HT-29 (cell line): ENCODE measurements around the gene FBN1. TPM values are rescaled to one million over a fixed set of nuclear protein-coding genes. Genes with fewer than 3 reads are reported as not detected.

Experiments
- DNase-seq: peaks from one replicate; pipeline ENCODE4 v3.0.0-alpha.2; 2015; ENCODE audit warnings: low spot score
- total RNA-seq: library from RNA; depleted of rRNA; stranded (reverse); fragments of >200 nt; shearing (Covaris generic); gene quantifications from 2 replicates; pipeline ENCODE4 v1.2.3, GENCODE V29; 2014

The FBN1 gene
- total RNA-seq, 1 experiment from 2014 or later, result 0.61 TPM

GRCh38 chr15:48623456-48623855 lies 22.1 kb downstream of the FBN1 start:
- no peak for DNase-seq

GRCh38 chr15:48622237-48622636 lies 23.3 kb downstream of the FBN1 start:
- no peak for DNase-seq

GRCh38 chr15:48619446-48619845 lies 26.1 kb downstream of the FBN1 start:
- no peak for DNase-seq

GRCh38 chr15:48617619-48618018 lies 27.9 kb downstream of the FBN1 start:
- DNase-seq, result no peak

GRCh38 chr15:48616216-48616615 lies 29.3 kb downstream of the FBN1 start:
- DNase-seq, result no peak

GRCh38 chr15:48614051-48614450 lies 31.5 kb downstream of the FBN1 start:
- no peak for DNase-seq

GRCh38 chr15:48609486-48609885 lies 36.0 kb downstream of the FBN1 start:
- no peak for DNase-seq

- no peak for DNase-seq
These were observed 37.7 kb downstream of the FBN1 start for GRCh38 chr15:48607846-48608245.

- no peak for DNase-seq
These were observed 40.9 kb downstream of the FBN1 start for GRCh38 chr15:48604567-48604966.

- DNase-seq, result no peak
These were observed 41.6 kb downstream of the FBN1 start for GRCh38 chr15:48603922-48604321.

- no peak for DNase-seq
These were observed 42.4 kb downstream of the FBN1 start for GRCh38 chr15:48603123-48603500.

GRCh38 chr15:48602358-48603122 lies 43.0 kb downstream of the FBN1 start:
- DNase-seq, result no peak

GRCh38 chr15:48601095-48601494 lies 44.4 kb downstream of the FBN1 start:
- DNase-seq, result no peak

GRCh38 chr15:48596841-48597240 lies 48.7 kb downstream of the FBN1 start:
- DNase-seq, result no peak

GRCh38 chr15:48596415-48596814 lies 49.1 kb downstream of the FBN1 start:
- no peak for DNase-seq

GRCh38 chr15:48595981-48596380 lies 49.5 kb downstream of the FBN1 start:
- no peak for DNase-seq

GRCh38 chr15:48592933-48593332 lies 52.6 kb downstream of the FBN1 start:
- no peak for DNase-seq

GRCh38 chr15:48592221-48592731 lies 53.2 kb downstream of the FBN1 start:
- DNase-seq, result no peak

GRCh38 chr15:48590723-48591122 lies 54.8 kb downstream of the FBN1 start:
- DNase-seq, result no peak

GRCh38 chr15:48584812-48585563 lies 60.5 kb downstream of the FBN1 start:
- DNase-seq, result no peak

GRCh38 chr15:48584090-48584811 lies 61.3 kb downstream of the FBN1 start:
- no peak for DNase-seq
